ENCODE data around the gene USP26.
"Not testable (repeated sequence)": the region's sequence is repeated elsewhere in the genome, so short reads cannot be mapped to it uniquely, and the experiment has no call there.

Gene USP26

GRCh38 chrX:133033010-133033409 lies 63.9 kb downstream of the USP26 start:
- DNase-seq (ENCODE audit: extremely low read depth in 1 of 2, low read depth in 1 of 2): no peak

GRCh38 chrX:133018229-133018628 lies 78.7 kb downstream of the USP26 start:
- DNase-seq (ENCODE audit: extremely low read depth in 1 of 2, low read depth in 1 of 2): no peak

GRCh38 chrX:133007458-133007857 lies 89.5 kb downstream of the USP26 start:
- DNase-seq (ENCODE audit: extremely low read depth in 1 of 2, low read depth in 1 of 2): no peak

DNA sequence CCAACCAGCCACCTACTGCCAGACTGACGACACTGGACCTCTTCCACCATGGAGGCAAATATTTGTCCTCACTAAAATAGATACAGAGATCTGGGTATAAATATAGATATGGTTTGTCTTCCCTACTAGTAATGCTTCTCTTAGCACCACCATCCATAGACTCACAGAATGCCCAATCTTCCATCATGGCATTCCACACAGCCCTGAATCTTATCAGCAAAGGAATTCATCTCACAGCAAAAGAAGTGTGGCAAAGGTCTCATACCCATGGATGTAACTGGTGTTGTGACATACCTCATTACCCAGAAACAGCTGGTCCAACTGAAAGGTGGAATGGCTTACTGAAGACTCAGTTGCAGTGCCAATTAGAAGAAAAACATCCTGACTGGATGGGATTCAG lies 91.3 kb downstream of the USP26 start:
- no peak for DNase-seq (ENCODE audit: extremely low read depth in 1 of 2, low read depth in 1 of 2)

DNA sequence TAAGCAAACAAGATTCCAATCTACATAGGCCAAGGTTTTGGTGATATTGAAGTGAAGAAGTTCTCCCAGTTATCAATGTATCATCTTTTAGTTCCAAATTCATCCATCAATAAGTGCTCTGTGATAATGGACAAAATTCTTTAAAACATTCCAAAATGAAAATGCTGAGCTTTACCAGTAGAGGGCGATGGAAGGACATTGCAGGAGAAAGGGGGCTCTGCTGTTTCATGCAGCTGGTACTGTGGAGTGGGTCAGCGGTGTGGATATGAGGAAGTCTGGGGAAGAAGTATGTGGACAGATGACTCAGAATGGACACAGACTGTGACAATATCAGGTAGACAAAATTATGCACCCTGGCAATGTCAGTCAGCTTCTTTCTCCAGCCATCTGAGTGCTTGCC lies 91.9 kb downstream of the USP26 start:
- DNase-seq (ENCODE audit: extremely low read depth in 1 of 2, low read depth in 1 of 2): no peak

DNA sequence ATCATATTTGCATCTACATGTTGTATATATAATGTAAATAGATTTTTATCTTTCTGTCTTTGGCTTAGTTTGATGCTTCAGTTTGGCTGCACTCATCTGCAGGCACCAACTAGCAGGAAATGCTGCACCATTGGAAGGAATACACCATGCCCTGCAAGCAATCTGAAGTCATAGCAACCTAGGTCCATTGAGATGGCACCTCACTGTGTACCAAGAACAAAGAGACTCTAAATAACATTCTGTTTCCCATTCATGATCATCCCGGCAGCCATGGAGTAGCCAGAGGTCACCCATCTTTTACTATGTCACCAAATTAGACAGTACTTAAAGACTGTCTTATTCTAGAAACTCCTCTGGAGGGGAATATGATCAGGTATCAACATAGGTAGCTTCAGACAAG lies 97.7 kb downstream of the USP26 start:
- DNase-seq (ENCODE audit: extremely low read depth in 1 of 2, low read depth in 1 of 2): no peak

GRCh38 chrX:132990835-132991234 lies 106.1 kb downstream of the USP26 start:
- DNase-seq (ENCODE audit: extremely low read depth in 1 of 2, low read depth in 1 of 2): no peak

DNA sequence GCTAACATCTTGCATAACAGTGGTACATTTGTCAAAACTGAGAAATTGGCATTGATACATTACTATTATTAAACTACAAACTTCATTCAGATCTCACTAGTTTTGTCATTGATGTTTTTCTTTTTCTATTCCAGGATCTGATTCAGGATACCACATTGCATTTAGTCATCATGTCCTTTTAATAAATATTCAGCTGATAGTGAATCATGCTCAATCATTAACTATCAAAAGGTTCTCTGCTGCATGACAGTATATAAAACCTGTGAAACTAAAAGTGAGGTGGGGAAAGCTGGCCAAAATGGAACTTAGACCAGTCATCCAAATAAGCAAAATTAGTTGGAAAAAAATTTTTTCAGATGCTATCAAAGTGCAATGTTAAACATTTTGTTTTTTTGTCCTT lies 110.4 kb downstream of the USP26 start:
- DNase-seq (ENCODE audit: extremely low read depth in 1 of 2, low read depth in 1 of 2): no peak

DNA sequence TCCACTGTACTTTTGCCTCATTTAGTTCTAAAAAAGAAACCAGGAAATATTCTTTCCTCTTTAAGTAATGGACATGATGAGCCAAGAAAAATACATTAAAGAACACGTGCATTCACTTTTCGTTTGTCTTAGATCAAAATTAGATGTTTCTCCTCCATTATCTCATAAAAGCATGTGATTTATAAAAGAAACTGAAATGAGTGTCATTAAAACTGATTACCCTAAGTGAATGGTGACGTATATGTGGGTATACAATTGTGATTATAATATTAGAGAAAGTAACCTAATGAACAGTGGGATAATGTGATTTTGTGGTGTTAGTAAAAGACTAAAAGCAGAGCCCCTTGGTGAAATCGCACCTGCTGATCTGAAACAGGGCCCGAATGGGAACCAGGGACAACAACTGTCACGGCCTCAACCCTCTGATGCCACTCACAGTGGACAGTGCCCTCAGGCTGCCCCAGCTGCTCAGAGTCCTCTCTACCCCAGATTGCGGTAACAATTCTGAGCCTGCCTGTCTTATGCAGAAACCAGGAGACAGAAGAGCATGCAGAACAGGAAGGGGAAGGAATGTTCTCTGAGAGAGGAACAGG lies 112.8 kb downstream of the USP26 start:
- DNase-seq (ENCODE audit: extremely low read depth in 1 of 2, low read depth in 1 of 2): no peak

GRCh38 chrX:132983496-132983895 lies 113.4 kb downstream of the USP26 start:
- DNase-seq (ENCODE audit: extremely low read depth in 1 of 2, low read depth in 1 of 2): no peak

DNA sequence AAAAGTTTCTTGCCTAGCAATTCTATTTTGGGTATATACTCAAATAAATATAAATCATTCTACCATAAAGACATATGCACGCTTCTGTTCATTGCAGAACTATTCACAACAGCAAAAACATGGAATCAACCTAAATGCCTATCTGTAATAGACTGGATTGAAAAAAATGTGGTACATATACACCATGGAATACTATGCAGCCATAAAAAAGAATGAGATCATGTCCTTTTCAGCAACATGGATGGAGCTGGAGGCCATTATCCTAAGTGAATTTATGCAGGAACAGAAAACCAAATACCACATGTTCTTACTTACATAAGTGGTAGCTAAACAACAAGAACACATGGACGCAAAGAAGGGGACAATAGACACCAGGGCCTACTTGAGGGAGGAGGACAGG lies 116.9 kb downstream of the USP26 start:
- not testable (repeated sequence) for DNase-seq (ENCODE audit: extremely low read depth in 1 of 2, low read depth in 1 of 2)
